Lung (tissue), 12 donors: ENCODE data around the gene BSN. TPM values are rescaled to one million over a fixed set of nuclear protein-coding genes. Genes with fewer than 3 reads are reported as not detected.

Source experiments
- ATAC-seq: fragments of 200-7000 bp; cut with Tn5 transposase; one replicate; pipeline ENCODE4 v1.9.1; 2020; ENCODE audit warnings: moderate number of reproducible peaks; ENCODE audit not compliant: insufficient read depth, low FRiP score
- DNase-seq, 3 donors: peaks; one replicate each; pipeline ENCODE4 v3.0.0-alpha.2; 2013 to 2017
- H3K27ac ChIP-seq, 2 donors: one replicate each; pipeline ENCODE4 v1.5.1; 2013; ENCODE audit warnings: mild to moderate bottlenecking in 2 of 2, moderate library complexity in 2 of 2, control low read depth in 1 of 2, inconsistent platforms in 1 of 2, low read depth in 1 of 2, low read length in 1 of 2
- H3K27me3 ChIP-seq, 3 donors: one replicate each; pipeline ENCODE4 v1.5.1; 2013; ENCODE audit warnings: low read length in 2 of 3; ENCODE audit not compliant: control insufficient read depth in 3 of 3, insufficient read depth in 3 of 3
- H3K36me3 ChIP-seq, 4 donors: one replicate each; pipeline ENCODE4 v1.5.1; 2013; ENCODE audit warnings: low read length in 4 of 4, mild to moderate bottlenecking in 1 of 4, moderate library complexity in 1 of 4; ENCODE audit not compliant: control insufficient read depth in 4 of 4, insufficient read depth in 4 of 4
- H3K4me1 ChIP-seq, 5 donors: one replicate each; pipeline ENCODE4 v1.5.1; 2013; ENCODE audit warnings: low read length in 5 of 5, mild to moderate bottlenecking in 2 of 5, moderate library complexity in 1 of 5; ENCODE audit not compliant: control insufficient read depth in 5 of 5, insufficient read depth in 5 of 5
- H3K4me3 ChIP-seq: one replicate; pipeline ENCODE4 v1.5.1; 2013; ENCODE audit warnings: mild to moderate bottlenecking, control low read depth, moderate library complexity
- H3K9ac ChIP-seq, 2 donors: one replicate each; pipeline ENCODE4 v1.5.1; 2013; ENCODE audit warnings: low read length in 2 of 2, control low read depth in 1 of 2; ENCODE audit not compliant: insufficient read depth in 1 of 2
- H3K9me3 ChIP-seq, 4 donors: one replicate each; pipeline ENCODE4 v1.5.1; 2013; ENCODE audit warnings: low read length in 3 of 4, mild to moderate bottlenecking in 1 of 4, moderate library complexity in 1 of 4; ENCODE audit not compliant: control insufficient read depth in 4 of 4, insufficient read depth in 3 of 4
- WGBS, 2 donors: extraction: QIAGEN DNeasy Blood & Tissue Kit; methylation state at CpG; one replicate each; pipeline ENCODE4 v1.1.7; 2013; 5-methylcytosine and 5-hydroxymethylcytosine counted together
- polyA plus RNA-seq, 2 donors: library from polyadenylated mRNA; stranded (reverse); fragments of 200-250 nt; gene quantifications; one replicate each; pipeline ENCODE4 v1.2.1, GENCODE V29; 2013
- total RNA-seq, 2 donors: library from RNA; depleted of rRNA in 1 of 2; stranded (reverse); fragments of >200 nt in 1 of 2; gene quantifications; one replicate each; pipeline ENCODE4 v1.2.1, GENCODE V29; 2014 to 2021
- TF ChIP-seq, protein P1 (sequence below): IDR thresholded peaks from 2 replicates; pipeline ENCODE4 v1.5.1; 2012; ENCODE audit warnings: mild to moderate bottlenecking; ENCODE audit errors: control extremely low read depth, extremely low read depth
- donor health status: control.
- donor health status: control.
- donor health status: Bipolar disorder and iron deficiency.
- donor health status: healthy.
- donor health status: DM: yes; HTN: yes; CAD: no.

The BSN gene
- total and polyA plus RNA-seq, 4 donors, result 0.09 to 0.71 (median 0.47) TPM

DNA sequence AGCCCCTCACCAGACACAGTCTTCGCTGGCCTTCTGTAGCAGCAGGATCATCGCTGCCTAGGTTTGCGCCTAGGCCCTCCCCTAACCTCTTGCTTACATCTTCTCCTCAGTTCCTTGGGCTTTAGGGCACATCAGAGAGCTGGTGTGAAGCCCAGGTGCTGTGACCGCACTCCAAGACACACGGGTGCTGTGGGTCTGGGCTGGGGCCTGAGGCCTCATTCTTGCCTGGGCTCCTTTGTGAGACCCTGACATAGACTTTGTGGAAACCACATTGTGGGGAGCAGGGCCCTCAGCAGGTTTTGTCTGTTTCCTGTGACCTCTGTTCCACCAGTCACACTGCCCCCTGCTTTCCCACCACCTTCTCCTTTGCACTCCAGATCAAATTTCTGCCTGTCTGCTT lies 157.2 kb downstream of the BSN start:
- DNase-seq (no peak), ATAC-seq (no peak)
- Histone ChIP-seq H3K27ac (no peak overlapping the region), H3K9ac (no peak overlapping the region), H3K36me3 (peaks cover 0 to 22% (median 15%) of the 10 kb centered on the region in 4 donors), H3K4me3 (no peak overlapping the region), H3K4me1 (peaks cover 0 to 3% (median 0%) of the 10 kb centered on the region in 5 donors), H3K9me3 (no peaks in the 10 kb centered on the region), H3K27me3 (no peaks in the 10 kb centered on the region)
- 55 to 78% methylated on average over 5 of the region's 5 CpGs for WGBS, 2 donors
- TF ChIP-seq, protein P1, sequence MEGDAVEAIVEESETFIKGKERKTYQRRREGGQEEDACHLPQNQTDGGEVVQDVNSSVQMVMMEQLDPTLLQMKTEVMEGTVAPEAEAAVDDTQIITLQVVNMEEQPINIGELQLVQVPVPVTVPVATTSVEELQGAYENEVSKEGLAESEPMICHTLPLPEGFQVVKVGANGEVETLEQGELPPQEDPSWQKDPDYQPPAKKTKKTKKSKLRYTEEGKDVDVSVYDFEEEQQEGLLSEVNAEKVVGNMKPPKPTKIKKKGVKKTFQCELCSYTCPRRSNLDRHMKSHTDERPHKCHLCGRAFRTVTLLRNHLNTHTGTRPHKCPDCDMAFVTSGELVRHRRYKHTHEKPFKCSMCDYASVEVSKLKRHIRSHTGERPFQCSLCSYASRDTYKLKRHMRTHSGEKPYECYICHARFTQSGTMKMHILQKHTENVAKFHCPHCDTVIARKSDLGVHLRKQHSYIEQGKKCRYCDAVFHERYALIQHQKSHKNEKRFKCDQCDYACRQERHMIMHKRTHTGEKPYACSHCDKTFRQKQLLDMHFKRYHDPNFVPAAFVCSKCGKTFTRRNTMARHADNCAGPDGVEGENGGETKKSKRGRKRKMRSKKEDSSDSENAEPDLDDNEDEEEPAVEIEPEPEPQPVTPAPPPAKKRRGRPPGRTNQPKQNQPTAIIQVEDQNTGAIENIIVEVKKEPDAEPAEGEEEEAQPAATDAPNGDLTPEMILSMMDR, result no peak

DNA sequence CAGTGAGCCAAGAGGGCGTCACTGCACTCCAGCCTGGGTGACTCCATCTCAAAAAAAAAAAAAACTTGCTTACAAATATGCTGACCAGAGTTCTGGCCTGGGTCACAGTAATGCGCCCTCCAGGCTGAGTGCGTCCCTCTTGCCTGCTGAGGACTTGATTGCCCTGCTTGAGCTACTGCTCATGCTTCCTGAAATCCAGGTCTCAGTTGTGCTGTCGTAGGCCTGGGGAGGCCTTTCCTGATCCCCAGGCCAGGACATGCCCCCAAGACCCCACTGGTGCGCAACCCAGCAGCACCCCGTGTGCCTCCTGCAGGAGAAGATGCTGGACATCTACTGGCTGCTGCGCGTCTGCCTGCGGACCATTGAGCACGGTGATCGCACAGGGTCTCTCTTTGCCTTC lies 157.9 kb downstream of the BSN start:
- 91 to 97% methylated on average over 11 of the region's 11 CpGs for WGBS, 2 donors
- H3K27me3 ChIP-seq, result no peaks in the 10 kb centered on the region
- peaks cover 0 to 22% (median 12%) of the 10 kb centered on the region in 4 donors for H3K36me3 ChIP-seq
- H3K4me1 ChIP-seq, result peaks cover 0 to 3% (median 0%) of the 10 kb centered on the region in 5 donors
- TF ChIP-seq, protein P1, result no peak
- H3K4me3 ChIP-seq, result no peak overlapping the region
- H3K27ac ChIP-seq, result no peak overlapping the region
- ATAC-seq (no peak), DNase-seq (no peak)
- H3K9ac ChIP-seq, result no peak overlapping the region
- no peaks in the 10 kb centered on the region for H3K9me3 ChIP-seq

DNA sequence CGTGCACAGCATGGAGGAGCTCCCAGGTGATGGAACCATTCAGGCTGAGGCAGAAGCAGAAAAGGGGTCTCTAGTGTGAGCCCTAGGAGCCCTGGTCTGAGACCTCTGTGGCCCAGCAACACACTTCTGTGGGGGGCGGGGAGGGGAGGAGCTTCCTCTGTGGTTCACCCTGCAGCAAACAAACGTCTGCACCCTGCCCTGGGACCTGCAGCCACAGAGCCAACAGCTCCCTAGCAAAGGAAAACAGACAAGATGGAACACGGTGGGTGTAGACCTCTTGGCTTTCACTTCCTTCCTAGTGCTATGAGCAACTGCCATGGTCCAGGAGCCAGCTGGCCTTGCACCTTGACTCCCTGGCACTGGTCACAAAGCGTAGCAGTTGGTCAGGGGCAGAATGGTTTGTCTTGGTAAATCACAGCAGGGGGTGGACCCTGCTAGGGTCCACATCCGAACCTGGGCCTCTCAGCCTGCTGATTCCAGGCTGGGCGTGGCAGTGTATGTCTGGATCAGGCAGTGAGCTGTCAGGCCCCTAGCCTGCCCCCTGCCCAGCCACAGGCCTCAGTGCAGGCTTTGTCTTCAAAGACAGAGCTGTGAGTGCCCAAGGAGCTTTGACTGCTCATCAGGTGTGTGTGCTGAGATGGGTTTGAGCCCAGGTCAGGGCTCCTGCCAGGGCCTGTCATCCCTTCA lies 158.5 kb downstream of the BSN start:
- no peak overlapping the region for H3K4me3 ChIP-seq
- TF ChIP-seq, protein P1, result no peak
- H3K27me3 ChIP-seq, result no peaks in the 10 kb centered on the region
- H3K36me3 ChIP-seq, result peaks cover 0 to 22% (median 10%) of the 10 kb centered on the region in 4 donors
- no peaks in the 10 kb centered on the region for H3K9me3 ChIP-seq
- H3K4me1 ChIP-seq, result peaks cover 0 to 3% (median 0%) of the 10 kb centered on the region in 5 donors
- no peak overlapping the region for H3K27ac ChIP-seq
- ATAC-seq (no peak), DNase-seq (no peak)
- WGBS, 2 donors, result 56 to 68% methylated on average over 7 of the region's 7 CpGs
- H3K9ac ChIP-seq, result no peak overlapping the region
